ENCODE results near the gene COL25A1.

- no peak for TF ChIP-seq FOXA1 (IDR thresholded peaks at IDR 0.05)
- no peak for TF ChIP-seq ARNT (IDR thresholded peaks at IDR 0.05)
- TF ChIP-seq TARDBP (IDR thresholded peaks at IDR 0.05): no peak
- no peak for TF ChIP-seq BHLHE40 (IDR thresholded peaks at IDR 0.05; ENCODE audit: borderline replicate concordance)
- TF ChIP-seq ZNF384 (IDR thresholded peaks at IDR 0.05): no peak
- TF ChIP-seq L3MBTL2 (conservative IDR thresholded peaks at IDR 0.05): no peak
Observed at GRCh38 chr4:109179061-109179460, 123.4 kb downstream of the COL25A1 start.
